Stimulated activated CD8-positive, alpha-beta memory T cell treated with anti-CD3 and anti-CD28 coated beads, Interleukin-7, amount 100 ng/mL, for 1 hour (primary cell): ENCODE data around the gene ZGLP1.

Experiments used
- DNase-seq, 2 donors: peaks; one replicate each; pipeline ENCODE4 v3.0.0-alpha.2; 2020; ENCODE audit warnings: low read depth in 2 of 2

Gene ZGLP1

DNA sequence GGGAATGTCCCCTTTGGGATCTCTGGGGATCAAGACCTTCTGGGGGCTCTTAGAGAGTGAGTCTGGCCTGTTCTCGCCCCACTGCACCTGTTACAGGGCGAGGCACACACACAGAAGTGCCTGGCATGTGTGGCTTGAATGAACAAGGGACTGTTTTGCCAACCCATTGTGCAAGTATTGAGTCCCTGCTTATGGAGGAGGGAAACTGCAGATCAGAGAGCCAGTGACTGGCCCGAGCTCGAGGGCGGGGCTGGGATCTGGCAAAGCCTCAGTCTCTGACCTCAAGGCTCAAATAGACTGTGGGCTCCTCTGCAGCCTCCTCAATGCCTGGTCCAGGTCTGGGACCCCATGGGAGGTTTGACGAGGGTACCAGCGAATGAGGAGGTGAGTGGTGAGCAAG is 18.2 kb upstream of the ZGLP1 start:
- no peak for DNase-seq

DNA sequence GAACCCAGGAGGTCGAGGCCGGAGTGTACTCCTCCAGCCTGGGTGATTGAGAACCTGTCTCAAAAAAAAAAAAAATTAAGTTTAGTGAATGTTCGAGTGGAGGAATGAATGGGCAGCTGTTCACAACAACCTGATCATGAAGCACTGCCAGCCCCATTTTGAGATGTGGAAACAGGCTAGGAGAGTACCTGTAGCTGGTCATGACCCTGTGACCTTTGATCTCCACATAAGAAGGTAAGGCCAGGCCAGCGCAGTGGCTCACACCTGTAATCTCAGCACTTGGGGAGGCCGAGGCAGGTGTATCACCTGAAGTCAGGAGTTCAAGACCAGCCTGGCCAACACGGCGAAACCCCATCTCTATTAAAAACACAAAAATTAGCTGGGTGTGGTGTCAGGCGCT is 16.1 kb upstream of the ZGLP1 start:
- DNase-seq = no peak

DNA sequence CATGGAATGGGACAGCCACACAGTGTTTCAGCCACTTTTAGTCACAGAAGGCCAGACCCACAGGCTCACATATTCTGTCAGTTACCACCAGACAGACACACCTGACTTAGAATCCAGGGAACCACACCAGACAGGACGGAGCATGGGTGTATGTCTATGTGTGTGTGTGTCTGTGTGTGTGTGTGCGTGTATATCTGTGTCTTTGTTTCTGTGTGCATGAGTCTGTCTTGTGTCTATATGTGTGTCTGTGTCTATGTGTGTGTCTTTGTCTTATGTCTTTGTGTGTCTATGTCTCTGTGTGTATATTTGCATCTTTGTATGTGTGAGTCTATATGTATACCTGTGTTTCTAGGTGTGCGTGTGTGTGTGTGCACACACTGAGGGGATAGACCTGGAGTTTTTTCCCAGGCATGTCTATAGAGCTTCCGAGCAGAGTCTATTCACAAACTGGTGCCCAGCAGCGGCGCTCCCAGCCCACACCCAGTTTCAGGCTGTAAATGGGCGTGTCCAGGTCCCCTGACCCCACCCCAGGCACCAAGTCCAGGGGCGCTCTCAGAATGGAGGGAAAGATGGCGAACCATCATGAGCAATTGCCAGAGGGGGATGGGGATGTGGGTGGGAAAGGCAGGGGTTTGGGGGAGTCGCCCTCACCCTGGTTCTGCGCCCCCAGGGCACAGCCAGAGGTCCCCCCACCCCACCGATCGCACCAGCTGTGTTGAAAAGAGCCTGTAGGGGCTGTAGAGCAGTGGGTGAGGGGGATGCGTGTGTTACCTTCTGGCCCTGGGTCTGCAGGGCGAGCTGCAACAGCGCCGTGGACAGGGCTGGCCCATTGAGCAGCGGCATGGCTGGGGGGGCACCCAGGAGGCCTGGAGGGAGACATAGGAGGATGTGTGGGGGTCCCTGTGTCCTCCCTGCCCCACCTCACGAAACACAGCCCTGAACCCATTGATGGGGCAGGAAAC is 12.5 kb upstream of the ZGLP1 start:
- DNase-seq = no peak

DNA sequence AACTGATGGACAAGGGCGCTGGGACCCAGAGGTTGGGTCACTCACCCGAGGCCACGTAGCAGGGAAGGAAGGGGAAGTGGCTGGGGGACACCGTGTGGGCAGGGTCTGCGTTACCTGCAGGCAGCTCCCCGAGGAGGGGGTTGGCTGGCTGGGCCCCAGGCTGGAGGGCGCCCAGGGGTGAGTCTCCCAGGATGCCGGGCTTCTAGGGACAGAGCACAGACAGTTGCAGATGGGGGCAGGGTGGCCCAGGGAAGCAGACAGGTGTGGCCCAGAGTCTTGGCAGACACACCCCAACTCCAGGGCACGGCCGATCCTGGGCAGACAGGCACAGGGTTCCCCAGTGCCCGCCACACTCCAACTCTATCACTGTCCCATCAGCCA is 11.8 kb upstream of the ZGLP1 start:
- no peak for DNase-seq

DNA sequence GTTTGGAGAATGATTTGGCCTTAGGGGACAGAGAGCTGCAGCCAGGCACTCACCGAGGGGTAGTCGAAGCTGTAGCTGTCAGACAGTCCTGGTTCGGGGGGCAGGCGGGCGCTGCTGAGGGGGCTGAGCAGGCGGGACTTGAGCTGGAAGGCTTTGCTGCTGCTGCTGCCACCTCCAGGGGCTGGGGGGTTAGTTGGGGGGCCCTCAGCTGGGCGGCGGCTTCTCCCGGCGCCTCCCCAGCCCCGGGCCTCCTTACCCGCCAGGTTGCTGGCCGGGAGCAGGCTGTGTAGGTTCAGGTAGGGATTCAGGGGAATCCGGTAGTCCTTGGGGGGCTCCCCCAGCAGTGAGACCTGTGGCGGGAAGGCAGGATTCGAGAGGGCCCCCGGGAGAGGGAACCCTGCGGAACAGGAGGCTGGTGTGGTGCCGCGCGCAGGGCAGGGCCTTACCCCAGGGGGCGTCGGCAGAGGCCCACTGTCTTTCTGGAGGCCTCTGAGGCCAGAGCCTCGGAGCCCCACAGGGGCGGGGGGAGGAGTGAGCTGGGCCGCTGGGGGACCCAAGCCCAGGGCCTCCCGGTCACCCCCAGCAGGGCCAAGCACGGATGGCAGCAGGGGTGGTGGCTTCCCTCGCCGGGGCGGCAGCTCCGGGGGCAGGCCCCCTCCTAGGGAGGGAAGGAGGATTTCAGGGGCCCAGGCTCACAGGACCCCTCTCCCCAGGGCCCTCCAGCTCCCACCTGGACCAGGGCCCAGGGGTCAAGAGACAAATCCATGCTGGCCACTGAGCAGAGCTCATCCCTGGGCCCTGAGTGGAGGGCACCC is 11.2 kb upstream of the ZGLP1 start:
- DNase-seq = no peak

DNA sequence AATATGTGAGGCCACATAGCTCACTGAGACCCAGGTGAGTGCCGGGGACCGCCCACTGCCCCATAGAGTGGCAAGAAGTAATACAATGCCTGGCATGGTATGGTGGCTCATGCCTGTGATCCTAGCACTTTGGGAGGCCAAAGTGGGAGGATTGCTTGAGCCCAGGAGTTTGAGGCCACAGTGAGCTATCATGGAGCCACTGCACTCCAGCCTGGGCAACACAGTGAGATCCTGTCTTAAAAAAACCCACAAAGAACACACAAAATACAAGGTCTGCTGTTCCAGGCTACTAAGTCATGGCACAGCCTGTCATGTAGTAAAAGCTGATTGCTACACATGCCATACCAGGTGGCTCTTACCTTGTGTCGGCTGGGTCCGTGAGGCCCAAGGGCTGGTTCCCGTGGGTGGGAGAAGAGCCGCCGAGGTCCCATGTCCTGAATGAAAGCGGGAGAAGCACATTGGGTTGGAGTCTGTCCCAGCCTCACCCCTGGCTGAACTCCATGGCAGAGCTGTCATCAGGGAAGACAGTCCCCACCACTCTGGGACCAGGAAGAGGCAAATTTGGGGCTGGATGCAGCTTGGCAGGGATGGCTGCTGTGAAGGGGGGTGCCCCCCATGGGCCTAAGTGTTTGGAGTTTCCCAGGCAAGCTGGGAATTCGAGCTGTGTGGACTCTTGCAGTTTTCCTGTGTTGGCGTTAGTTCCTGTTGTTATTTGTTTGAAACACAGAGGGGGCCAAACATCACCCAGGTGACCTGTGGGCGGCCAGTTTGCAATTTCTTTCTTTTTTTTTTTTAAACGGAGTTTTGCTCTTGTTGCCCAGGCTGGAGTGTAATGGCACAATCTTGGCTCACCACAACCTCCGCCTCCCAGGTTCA is 9.4 kb upstream of the ZGLP1 start:
- DNase-seq = no peak

DNA sequence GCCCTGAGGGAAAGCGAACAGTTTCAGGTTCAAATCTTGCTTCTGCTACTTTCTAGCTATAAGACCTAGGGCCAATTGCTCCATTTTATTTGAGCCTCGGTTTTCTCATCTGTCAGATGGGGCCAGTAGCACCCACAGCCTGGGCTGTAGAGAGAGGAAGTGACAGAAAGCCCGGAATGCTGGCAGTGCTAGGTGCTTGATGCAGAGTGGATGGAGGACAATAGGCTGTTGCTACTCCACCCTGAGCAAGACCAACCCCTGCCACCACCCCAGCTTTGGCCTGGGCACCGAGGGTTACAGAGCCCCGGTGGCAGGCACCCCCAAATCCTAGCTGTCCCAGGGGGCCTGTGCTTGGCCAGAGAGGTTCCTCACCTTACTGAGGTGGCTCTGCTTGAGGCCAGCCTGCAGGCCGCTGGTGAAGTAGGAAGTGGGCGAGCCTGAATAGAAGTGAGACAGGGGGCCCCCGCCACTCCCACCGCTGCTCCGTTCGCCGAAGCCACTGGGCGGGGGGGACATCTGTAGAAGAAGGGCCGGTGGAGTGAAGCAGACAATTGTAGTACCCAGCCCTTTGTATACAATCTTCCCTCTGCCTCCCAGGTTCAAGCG is 8.3 kb upstream of the ZGLP1 start:
- no peak for DNase-seq

DNA sequence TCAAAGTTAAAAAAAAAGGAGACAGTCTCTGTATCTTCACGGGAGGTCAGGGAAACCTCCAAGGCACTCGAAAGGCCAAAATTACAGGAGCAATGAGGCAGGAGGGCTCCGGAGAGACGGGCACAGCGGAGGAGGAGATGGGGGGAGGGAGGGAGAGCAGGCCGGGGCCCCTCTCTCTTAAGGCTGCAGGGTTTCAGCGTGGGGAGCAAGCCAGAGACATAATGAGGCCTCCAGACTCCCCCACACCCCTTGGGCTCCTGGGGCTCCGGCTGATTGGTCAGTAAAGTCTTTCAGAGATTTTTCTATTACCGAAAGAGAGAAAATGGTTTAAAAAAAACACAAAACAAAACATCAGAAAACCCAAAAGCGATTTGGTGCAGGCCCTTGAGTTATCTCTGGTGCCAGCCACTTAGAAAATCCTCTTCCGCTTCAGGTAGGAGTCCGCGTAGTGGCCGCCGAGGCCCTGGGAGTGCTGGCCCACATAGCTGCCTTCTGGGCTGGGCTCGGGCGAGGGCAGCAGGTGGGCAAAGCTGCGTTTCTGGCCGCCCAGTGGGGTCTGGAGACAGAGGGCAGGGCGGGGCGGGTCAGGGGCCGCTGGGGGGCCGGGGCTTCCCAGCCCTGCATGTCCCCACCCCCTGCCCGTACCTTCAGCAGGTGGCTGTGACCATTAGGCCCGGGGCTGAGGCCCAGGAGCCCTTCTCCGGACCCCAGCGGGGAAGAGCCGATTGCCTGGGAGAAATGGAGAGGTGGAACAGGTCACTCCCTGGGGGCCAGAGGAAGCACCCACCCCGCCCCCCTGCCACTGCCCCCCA is 7.6 kb upstream of the ZGLP1 start:
- DNase-seq = no peak

DNA sequence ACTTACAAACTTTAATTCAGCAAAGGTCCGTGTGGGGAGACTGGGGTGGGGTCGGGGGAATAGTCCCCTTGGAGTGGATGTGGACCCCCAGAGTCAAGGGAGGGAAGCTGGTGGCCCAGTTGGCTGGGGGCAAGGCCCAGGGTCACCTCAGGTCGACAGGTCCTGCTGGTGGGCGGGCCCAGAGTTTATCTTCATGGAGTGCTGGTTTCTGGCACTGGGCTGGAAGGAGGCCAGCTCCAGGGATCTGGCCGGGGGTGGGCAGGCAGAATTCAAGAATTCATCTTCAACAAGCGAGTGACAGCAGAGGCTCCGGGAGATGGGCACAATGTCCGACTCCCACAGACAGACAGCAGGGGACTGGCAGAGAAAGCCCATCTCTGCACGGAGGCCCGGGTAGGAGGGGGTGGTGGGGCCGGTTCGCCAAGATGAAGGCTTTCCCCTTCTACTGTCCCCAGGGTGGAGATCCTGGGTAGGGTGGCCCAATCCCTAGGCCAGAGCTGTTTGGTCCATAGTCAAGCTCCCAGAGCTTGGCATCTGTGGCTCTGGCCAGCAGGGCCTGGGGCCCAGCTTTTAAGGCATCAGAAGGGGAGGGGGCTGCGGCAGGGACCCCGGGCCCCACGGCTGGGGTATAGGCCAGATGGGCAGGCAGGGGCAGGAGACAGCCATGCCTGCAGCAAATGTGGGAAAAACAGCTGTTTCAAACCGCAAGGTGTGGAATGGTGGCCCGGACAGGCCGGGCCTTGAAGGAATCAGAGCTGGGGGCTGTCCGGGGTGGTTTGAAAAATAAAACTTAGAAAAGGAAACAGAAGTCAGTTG is 6.8 kb upstream of the ZGLP1 start:
- DNase-seq = no peak

DNA sequence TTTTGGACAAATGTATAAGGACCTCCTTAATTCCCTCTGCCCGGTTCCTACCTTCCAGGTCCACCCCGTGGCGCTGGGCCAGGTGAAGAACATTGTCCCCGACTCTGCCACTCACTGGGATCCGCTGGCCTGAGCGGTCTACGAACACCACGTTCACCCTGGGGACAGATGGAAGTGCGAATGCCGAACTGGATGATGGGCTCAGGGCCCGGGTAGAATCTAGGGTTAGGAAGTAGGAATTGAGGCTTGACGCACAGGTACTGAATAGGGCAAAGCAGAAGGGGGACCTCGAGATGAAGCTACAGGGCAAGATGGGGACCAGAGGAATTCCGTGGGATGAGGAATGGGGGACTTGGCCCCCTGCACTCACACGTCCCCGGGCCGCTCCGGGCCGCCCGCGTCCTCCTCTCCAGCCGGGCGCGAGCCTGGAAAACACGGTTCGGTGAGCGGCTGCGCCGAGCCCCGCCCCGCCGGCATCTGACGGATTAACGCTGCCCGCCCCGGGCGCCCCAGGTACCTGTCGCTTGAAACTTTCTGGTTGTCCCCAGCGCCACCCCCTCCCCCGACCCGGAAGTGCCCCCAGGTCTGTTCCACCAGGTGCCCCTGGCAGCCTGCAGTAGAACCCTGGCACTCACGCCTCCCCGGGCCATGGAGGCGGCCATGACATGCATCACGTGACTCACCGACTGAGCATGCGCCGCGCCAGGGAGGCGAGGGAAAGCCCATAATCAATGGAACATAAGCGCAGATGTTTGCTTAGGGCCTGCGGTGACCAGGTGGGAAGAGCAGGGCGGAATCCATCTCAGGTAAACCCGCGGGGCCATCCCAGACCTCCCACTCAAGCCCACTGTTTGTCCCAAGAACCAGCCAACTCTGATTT is 6.0 kb upstream of the ZGLP1 start, which contains the start of gene FDX2:
TSS of gene FDX2 (minus strand) at position 681 of the 880 bp plus-strand sequence. CDS start at position 662, 19 bp downstream.
- peak; percentile 76 to 89 for DNase-seq

DNA sequence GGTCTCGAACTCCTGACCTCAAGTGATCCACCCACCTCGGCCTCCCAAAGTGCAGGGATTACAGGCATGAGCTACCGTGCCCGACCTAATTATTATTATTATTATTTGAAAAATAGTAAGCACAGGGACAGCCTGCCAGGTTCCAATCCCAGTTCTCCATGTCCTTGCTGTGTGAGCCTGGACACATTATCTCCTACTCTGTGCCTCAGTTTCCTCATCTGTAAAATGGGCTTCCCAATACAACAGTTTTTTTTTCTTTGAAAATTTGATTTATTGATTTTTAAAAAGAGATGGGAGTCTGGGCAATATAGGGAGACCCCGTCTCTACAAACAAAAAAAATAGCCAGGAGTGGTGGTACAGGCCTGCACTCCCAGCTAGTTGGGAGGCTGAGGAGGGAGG is 3.3 kb downstream of the ZGLP1 start:
- DNase-seq = no peak

DNA sequence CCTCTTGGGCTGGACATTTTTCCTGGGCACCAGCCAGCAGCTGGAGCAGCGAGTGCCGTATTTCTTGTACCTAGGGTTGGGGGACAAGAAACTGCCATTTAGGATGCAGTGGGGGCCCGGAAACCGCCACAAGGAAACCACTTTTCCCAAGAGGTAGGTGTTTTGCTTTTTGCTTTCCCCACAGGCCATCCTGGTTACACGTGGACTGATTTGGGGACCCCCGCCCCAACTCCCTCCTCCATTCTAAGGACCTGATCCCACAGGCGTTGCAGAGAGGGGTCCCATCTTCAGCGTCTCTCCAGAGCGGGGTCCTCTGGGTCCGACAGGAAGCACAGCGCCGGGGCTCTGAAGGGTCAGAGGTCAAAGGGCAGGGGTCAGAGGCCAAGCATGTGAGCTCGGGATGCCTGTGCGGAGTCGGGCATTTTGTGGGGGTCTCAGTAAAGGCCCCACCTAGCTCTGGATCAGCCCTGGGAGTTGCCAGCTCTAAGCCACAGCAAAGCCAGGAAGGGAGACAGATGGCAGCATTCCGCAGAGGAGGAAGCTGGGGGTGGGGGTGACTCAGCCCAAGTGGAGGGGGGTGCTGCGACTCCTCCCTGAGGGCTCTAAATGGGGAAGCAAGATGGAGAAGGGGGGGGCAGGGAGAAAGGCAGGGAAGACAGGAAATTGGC is 4.3 kb downstream of the ZGLP1 start:
- no peak for DNase-seq

DNA sequence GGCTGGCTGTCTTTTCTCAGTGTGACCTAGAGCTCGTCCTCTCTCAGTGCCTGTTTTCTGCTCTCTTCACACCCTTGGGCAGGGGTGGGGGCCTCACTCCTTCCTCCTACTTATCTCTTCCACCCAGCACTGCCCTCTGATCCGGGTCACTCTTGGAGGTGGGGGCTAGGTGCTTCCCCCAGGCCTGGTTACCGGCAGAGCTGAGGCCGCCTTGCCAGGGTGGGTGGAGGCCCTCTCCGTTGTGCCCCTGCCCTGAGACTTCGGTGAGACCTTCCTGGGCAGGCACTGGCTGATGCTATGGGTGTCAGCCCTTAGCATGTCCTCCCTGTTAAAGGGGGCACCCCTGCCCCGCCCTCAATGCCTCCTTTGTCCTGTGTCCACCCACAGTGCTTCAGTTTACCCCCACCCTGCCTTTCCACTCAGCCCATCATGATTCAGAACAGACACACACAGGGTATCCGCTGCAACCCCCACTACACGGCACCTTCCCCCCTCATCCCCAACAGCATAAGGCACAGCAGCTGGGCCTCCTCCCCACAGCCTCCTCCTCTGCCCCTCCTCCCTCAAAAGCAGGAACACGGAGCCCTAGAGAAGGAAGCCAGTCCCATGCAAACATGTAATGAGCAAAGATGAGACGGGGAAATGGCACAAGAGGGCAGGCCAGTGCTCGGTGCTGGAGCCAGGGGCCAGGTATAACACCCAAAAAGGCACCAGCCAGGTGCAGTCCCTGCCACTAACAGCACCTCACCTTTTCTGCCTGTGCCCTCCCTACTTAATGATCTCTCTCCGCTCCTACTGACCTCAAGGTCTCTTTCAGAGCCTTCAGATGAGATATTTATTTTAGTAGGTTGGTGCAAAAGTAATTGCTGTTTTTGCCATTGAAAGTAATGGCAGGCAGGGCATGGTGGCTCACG is 9.8 kb downstream of the ZGLP1 start:
- no peak for DNase-seq

DNA sequence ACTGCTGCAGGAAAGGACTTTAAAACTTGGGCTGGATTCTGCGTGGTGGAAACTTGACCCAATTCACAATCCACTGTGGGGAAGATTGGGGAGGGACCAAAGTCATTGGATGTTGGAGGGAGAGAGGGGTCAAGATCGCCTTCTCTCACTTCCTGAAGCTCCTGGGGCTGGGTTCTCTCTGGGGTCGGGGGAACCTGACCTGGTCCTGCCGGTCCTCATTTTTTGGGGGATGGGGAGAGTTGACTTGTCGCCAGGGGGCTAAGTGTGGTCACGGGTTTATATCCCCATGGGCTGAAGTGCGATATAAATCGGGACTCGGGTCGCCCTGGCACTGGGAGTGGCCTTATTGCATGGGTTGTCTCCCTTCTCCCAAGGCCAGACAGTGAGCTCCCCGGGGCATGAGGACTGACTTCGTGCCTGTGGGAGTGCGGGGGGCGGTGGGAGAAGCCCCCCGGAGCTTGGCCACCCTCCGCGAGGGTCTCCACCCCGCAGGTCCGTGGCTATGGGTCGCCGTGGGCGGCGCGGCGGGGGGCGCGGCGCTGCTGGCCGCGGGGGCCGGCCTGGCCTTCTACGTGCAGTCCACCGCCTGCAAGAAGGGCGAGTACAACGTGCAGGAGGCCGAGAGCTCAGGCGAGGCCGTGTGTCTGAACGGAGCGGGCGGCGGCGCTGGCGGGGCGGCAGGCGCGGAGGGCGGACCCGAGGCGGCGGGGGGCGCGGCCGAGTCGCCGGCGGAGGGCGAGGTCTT is 13.6 kb downstream of the ZGLP1 start:
- no peak for DNase-seq

DNA sequence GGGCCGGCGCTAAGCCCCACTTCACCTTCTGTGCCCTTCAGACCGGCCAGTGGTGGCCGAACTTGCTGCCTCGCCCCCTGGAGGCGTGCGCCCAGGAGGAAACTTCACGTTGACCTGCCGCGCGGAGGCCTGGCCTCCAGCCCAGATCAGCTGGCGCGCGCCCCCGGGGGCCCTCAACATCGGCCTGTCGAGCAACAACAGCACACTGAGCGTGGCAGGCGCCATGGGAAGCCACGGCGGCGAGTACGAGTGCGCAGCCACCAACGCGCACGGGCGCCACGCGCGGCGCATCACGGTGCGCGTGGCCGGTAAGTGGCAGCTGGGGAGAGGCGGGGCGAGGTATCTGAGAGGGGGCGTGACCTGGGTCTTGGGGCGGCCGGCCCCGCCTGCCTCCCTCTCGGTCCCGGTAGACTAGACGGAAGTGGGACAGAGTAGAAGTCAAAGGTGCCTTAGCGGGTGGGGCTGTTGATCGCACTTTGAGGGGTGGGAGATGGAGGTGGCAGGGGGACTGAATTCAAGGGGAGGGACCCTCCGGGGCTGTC is 14.2 kb downstream of the ZGLP1 start:
- DNase-seq = peak in 1 of 2 donors; percentile 40

DNA sequence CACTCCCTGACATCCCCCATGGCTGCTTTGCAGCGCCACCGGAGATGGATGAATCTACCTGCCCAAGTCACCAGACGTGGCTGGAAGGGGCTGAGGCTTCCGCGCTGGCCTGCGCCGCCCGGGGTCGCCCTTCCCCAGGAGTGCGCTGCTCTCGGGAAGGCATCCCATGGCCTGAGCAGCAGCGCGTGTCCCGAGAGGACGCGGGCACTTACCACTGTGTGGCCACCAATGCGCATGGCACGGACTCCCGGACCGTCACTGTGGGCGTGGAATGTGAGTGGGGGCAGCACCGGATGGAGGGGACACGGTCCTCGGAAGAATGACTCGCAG is 15.3 kb downstream of the ZGLP1 start:
- no peak for DNase-seq
